Nephron (organoid): ENCODE data around the gene DFFB.

Experiments
- H3K27ac Mint-ChIP-seq, 3 experiments: 2 replicates each; pipeline ENCODE4 v1.8.0; 2020; ENCODE audit warnings: mixed read lengths in 3 of 3, mild to moderate bottlenecking in 2 of 3, moderate library complexity in 1 of 3
- H3K27me3 Mint-ChIP-seq: 2 replicates; pipeline ENCODE4 v1.8.0; 2021; ENCODE audit warnings: low read depth, mild to moderate bottlenecking, moderate library complexity, mixed read lengths
- H3K36me3 Mint-ChIP-seq: 2 replicates; pipeline ENCODE4 v1.8.0; 2020; ENCODE audit warnings: low read depth, mixed read lengths
- H3K4me1 Mint-ChIP-seq: 2 replicates; pipeline ENCODE4 v1.8.0; 2020; ENCODE audit warnings: mixed read lengths
- H3K4me3 Mint-ChIP-seq, 3 experiments: 2 replicates each; pipeline ENCODE4 v1.8.0; 2020; ENCODE audit warnings: mild to moderate bottlenecking in 3 of 3, mixed read lengths in 3 of 3, moderate library complexity in 2 of 3
- H3K9me3 Mint-ChIP-seq: 2 replicates; pipeline ENCODE4 v1.8.0; 2020; ENCODE audit warnings: mixed read lengths
- TF ChIP-seq, protein P1 (sequence below), 3 experiments: fragments of 200-600 bp; sonication (generic); IDR thresholded peaks; one replicate each; pipeline ENCODE4 v1.5.0; 2021; ENCODE audit warnings: antibody characterized with exemption in 3 of 3; ENCODE audit not compliant: unreplicated experiment in 3 of 3

DFFB gene

DNA sequence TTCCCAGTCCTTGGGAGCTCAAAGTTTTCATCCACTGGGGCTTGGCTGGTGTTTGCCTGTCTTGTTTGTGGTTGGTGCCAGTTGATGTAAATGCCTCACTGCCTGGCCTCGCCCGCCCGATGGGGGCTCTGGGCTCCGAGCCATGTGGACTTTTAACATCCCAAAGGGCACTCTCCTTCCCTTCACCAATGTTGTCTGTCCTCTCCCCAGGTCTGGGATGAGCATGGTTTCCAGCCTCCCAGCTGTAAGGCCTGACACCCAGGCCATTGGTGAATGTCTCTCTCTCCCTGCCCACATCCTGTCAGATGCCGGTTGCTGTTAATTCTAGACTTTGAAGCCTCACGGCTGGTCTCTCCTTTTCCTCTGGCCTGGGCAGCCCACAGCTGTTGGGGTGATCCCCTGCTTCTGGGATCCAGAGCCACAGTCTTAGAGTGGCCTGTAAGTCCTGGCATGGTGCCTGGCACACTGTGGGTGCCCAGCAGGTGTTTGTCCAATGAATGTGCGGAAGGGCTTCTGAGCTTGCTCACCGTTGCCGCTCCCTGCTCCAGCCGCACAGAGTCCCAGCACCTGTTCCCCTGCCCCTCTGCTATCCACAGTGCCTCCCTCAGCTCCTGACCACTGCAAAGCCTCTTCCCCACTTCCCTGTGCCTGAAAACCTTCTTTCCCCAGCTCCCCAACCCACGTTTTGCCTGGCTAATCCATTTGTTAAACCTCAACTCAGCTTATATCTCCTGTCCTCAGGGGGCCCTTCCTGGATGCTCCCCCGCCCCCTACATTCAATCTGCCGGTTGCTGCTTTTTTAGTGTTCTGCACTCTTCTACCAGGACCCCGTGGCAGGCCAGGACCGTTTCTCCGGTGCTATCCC lies 46.1 kb downstream of the DFFB start:
- peaks cover 9% of the 10 kb centered on the region for H3K27me3 Mint-ChIP-seq
- peak overlapping the region; percentile 48 to 67 (median 51) for H3K4me3 Mint-ChIP-seq
- H3K4me1 Mint-ChIP-seq, result peaks cover 33% of the 10 kb centered on the region
- H3K27ac Mint-ChIP-seq, result peak overlapping the region in 2 of 3 experiments; percentile 38 to 79
- peaks cover 6% of the 10 kb centered on the region for H3K9me3 Mint-ChIP-seq
- TF ChIP-seq, protein P1, sequence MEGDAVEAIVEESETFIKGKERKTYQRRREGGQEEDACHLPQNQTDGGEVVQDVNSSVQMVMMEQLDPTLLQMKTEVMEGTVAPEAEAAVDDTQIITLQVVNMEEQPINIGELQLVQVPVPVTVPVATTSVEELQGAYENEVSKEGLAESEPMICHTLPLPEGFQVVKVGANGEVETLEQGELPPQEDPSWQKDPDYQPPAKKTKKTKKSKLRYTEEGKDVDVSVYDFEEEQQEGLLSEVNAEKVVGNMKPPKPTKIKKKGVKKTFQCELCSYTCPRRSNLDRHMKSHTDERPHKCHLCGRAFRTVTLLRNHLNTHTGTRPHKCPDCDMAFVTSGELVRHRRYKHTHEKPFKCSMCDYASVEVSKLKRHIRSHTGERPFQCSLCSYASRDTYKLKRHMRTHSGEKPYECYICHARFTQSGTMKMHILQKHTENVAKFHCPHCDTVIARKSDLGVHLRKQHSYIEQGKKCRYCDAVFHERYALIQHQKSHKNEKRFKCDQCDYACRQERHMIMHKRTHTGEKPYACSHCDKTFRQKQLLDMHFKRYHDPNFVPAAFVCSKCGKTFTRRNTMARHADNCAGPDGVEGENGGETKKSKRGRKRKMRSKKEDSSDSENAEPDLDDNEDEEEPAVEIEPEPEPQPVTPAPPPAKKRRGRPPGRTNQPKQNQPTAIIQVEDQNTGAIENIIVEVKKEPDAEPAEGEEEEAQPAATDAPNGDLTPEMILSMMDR (IDR thresholded peaks at IDR 0.05; ENCODE audit: unreplicated experiment in 3 of 3), result no peak
- H3K36me3 Mint-ChIP-seq, result peaks cover 6% of the 10 kb centered on the region

DNA sequence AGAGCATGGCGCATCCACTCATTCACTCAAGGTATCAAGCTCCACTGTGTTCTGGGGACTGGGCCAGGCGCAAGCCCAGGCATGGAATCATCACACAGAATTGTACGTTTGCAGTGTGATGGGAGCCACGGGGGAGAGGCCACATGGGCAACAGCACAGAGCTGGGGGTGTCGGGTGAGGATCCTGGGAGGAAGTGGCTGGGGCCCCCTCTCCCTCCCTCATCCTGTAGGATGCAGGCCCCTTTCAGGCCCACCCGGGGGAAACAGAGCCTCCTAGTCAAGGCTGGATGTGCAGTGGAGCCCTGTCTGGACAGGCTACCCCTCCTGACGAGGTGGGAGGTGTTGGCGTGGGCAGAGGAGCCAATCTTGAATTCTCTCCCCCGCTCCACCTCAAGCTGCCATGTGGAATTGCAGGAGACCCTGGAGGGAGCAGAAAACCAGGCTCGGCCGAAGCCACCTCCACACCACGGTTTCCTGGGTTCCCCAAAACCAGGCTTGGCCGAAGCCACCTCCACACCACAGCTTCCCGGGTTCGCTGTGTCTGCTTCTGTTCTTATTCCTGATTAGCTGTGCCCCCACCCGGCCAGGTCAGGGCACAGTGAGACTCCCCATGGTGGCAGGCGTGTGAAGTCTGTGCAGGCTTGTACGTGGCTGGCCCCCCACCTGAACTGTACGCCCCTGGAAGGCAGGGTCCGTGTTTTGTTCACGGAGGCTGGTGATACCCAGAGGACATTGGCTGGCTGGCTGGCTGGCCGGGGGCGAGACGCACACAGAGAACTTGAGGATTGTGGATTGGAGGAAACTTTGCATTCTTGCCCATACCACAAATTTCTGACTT lies 46.9 kb downstream of the DFFB start:
- Mint-ChIP-seq H3K9me3 (no peaks in the 10 kb centered on the region), H3K36me3 (no peaks in the 10 kb centered on the region), H3K27ac (peak overlapping the region in 2 of 3 experiments; percentile 52 to 79), H3K4me3 (peak overlapping the region in 2 of 3 experiments; percentile 18 to 67), H3K27me3 (peaks cover 12% of the 10 kb centered on the region), H3K4me1 (peaks cover 29% of the 10 kb centered on the region)
- TF ChIP-seq, protein P1 (IDR thresholded peaks at IDR 0.05; ENCODE audit: unreplicated experiment in 3 of 3), result no peak

DNA sequence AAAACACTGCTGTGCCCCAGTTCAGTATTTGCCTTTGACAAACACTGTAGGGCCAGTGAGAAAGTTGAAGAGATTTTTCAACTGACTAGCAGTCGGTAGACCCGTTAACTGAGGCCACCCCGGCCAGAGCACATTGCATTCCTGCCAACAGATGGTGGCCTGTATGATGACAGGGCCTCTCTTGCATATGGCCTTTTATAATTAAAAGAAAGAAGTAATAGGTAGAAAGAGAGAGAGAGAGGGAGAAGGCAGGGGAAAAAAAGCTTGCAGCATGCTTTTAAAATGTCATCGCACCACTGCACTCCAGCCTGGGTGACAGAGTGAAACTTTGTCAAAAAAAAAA lies 47.5 kb downstream of the DFFB start:
- Mint-ChIP-seq H3K27ac (peak overlapping the region in 1 of 3 experiments; percentile 52), H3K9me3 (no peaks in the 10 kb centered on the region), H3K4me1 (peaks cover 35% of the 10 kb centered on the region), H3K36me3 (no peaks in the 10 kb centered on the region), H3K4me3 (no peak overlapping the region), H3K27me3 (peaks cover 14% of the 10 kb centered on the region)
- TF ChIP-seq, protein P1 (IDR thresholded peaks at IDR 0.05; ENCODE audit: unreplicated experiment in 3 of 3), result no peak

GRCh38 chr1:3905266-3905952 lies 48.1 kb downstream of the DFFB start:
- Mint-ChIP-seq H3K9me3 (no peaks in the 10 kb centered on the region), H3K27ac (no peak overlapping the region), H3K4me1 (peaks cover 37% of the 10 kb centered on the region), H3K4me3 (peak overlapping the region in 1 of 3 experiments; percentile 44), H3K27me3 (peaks cover 17% of the 10 kb centered on the region), H3K36me3 (no peaks in the 10 kb centered on the region)
- TF ChIP-seq, protein P1 (IDR thresholded peaks at IDR 0.05; ENCODE audit: unreplicated experiment in 3 of 3), result no peak

- Mint-ChIP-seq H3K27ac (no peak overlapping the region), H3K4me3 (peak overlapping the region in 1 of 3 experiments; percentile 44), H3K4me1 (peaks cover 37% of the 10 kb centered on the region), H3K9me3 (no peaks in the 10 kb centered on the region), H3K27me3 (peaks cover 24% of the 10 kb centered on the region), H3K36me3 (no peaks in the 10 kb centered on the region)
- TF ChIP-seq, protein P1 (IDR thresholded peaks at IDR 0.05; ENCODE audit: unreplicated experiment in 3 of 3), result no peak
Observed at GRCh38 chr1:3905953-3906671, 48.8 kb downstream of the DFFB start.
